Hindlimb muscle (tissue), 1 donor: Measurements from ENCODE around the gene MYCBP2. TPM values are rescaled to one million over a fixed set of nuclear protein-coding genes. Genes with fewer than 3 reads are reported as not detected.
"Not testable (repeated sequence)": the region's sequence is repeated elsewhere in the genome, so short reads cannot be mapped to it uniquely, and the experiment has no call there.

Experiments used
- DNase-seq: peaks from one replicate; pipeline ENCODE4 v3.0.0-alpha.2; 2013
- polyA plus RNA-seq: library from polyadenylated mRNA; unstranded; fragments of 120-200 nt; gene quantifications from one replicate; pipeline ENCODE4 v1.2.1, GENCODE V29; 2013; ENCODE audit not compliant: insufficient read length

The MYCBP2 gene
- polyA plus RNA-seq, 1 donor: 47.9 TPM

- DNase-seq: no peak
Observed at GRCh38 chr13:77298426-77298825, 28.5 kb downstream of the MYCBP2 start.

GRCh38 chr13:77291774-77292173 is 35.1 kb downstream of the MYCBP2 start:
- no peak for DNase-seq

GRCh38 chr13:77290342-77290741 is 36.6 kb downstream of the MYCBP2 start:
- DNase-seq: no peak

- DNase-seq: no peak
Observed at GRCh38 chr13:77289851-77290250, 37.0 kb downstream of the MYCBP2 start.

- not testable (repeated sequence) for DNase-seq
Observed at GRCh38 chr13:77285632-77286031, 41.3 kb downstream of the MYCBP2 start.

- no peak for DNase-seq
Observed at GRCh38 chr13:77285098-77285497, 41.8 kb downstream of the MYCBP2 start.

GRCh38 chr13:77274126-77274525 is 52.8 kb downstream of the MYCBP2 start:
- no peak for DNase-seq

GRCh38 chr13:77269141-77269540 is 57.8 kb downstream of the MYCBP2 start:
- no peak for DNase-seq

- DNase-seq: no peak
Observed at GRCh38 chr13:77267362-77267761, 59.5 kb downstream of the MYCBP2 start.

GRCh38 chr13:77265336-77265735 is 61.6 kb downstream of the MYCBP2 start:
- DNase-seq: no peak

GRCh38 chr13:77262198-77262597 is 64.7 kb downstream of the MYCBP2 start:
- no peak for DNase-seq

GRCh38 chr13:77250975-77251374 is 75.9 kb downstream of the MYCBP2 start:
- no peak for DNase-seq

- DNase-seq: not testable (repeated sequence)
Observed at GRCh38 chr13:77245224-77245623, 81.7 kb downstream of the MYCBP2 start.

- no peak for DNase-seq
Observed at GRCh38 chr13:77239312-77239711, 87.6 kb downstream of the MYCBP2 start.

GRCh38 chr13:77235456-77236022 is 91.4 kb downstream of the MYCBP2 start:
- no peak for DNase-seq

- DNase-seq: no peak
Observed at GRCh38 chr13:77233159-77233558, 93.7 kb downstream of the MYCBP2 start.

GRCh38 chr13:77230560-77230959 is 96.3 kb downstream of the MYCBP2 start:
- DNase-seq: no peak

- no peak for DNase-seq
Observed at GRCh38 chr13:77225946-77226345, 100.9 kb downstream of the MYCBP2 start.

- no peak for DNase-seq
Observed at GRCh38 chr13:77222909-77223308, 104.0 kb downstream of the MYCBP2 start.

- DNase-seq: no peak
Observed at GRCh38 chr13:77222000-77222690, 104.7 kb downstream of the MYCBP2 start.

GRCh38 chr13:77219401-77219800 is 107.5 kb downstream of the MYCBP2 start:
- DNase-seq: no peak

- no peak for DNase-seq
Observed at GRCh38 chr13:77218274-77218673, 108.6 kb downstream of the MYCBP2 start.

GRCh38 chr13:77215543-77215942 is 111.4 kb downstream of the MYCBP2 start:
- no peak for DNase-seq

GRCh38 chr13:77213644-77214043 is 113.2 kb downstream of the MYCBP2 start:
- no peak for DNase-seq

- DNase-seq: no peak
Observed at GRCh38 chr13:77207943-77208342, 119.0 kb downstream of the MYCBP2 start.
